ENCODE data around the gene LRP11. TPM values are rescaled to one million over a fixed set of nuclear protein-coding genes. Genes with fewer than 3 reads are reported as not detected.

LRP11 gene
- total RNA-seq, 1 donor from 2014 or later, result 0.29 TPM

GRCh38 chr6:149891259-149891658, 27.1 kb upstream of the LRP11 start:
- no peaks in the 10 kb centered on the region for H3K9me3 Mint-ChIP-seq

GRCh38 chr6:149890629-149891045, 26.5 kb upstream of the LRP11 start:
- H3K4me1 Mint-ChIP-seq, result no peaks in the 10 kb centered on the region
- H3K27ac Mint-ChIP-seq, result no peak overlapping the region
- no peak for TF ChIP-seq CTCF (IDR thresholded peaks at IDR 0.05)
- no peak overlapping the region for H3K4me3 Mint-ChIP-seq
- no peak for DNase-seq
- H3K9me3 Mint-ChIP-seq, result no peaks in the 10 kb centered on the region
- CTCF ChIA-PET, result no interaction called here
- ATAC-seq (ENCODE audit: low read depth), result no peak
- no peaks in the 10 kb centered on the region for H3K36me3 Mint-ChIP-seq (ENCODE audit: low read depth)
- intact Hi-C loops (cut with micrococcal nuclease), result no loop called here
- peaks cover 19% of the 10 kb centered on the region for H3K27me3 Mint-ChIP-seq
- POLR2A ChIA-PET, result no interaction called here

More at GRCh38 chr6:149891259-149891658, 27.1 kb upstream of the LRP11 start:
- Mint-ChIP-seq H3K27me3 (peaks cover 18% of the 10 kb centered on the region), H3K4me1 (no peaks in the 10 kb centered on the region), H3K27ac (no peak overlapping the region), H3K36me3 (ENCODE audit: low read depth) (no peaks in the 10 kb centered on the region), H3K4me3 (no peak overlapping the region)
- ChIA-PET CTCF (no interaction called here), POLR2A (no interaction called here)
- ATAC-seq (ENCODE audit: low read depth) (no peak), DNase-seq (no peak)
- TF ChIP-seq CTCF (IDR thresholded peaks at IDR 0.05), result no peak
- intact Hi-C loops (cut with micrococcal nuclease), result no loop called here

- no peaks in the 10 kb centered on the region for H3K9me3 Mint-ChIP-seq
- peaks cover 11% of the 10 kb centered on the region for H3K27me3 Mint-ChIP-seq
- H3K27ac Mint-ChIP-seq, result no peak overlapping the region
- no peak overlapping the region for H3K4me3 Mint-ChIP-seq
- ATAC-seq (ENCODE audit: low read depth) (no peak), DNase-seq (no peak)
- no peaks in the 10 kb centered on the region for H3K4me1 Mint-ChIP-seq
- no peak for TF ChIP-seq CTCF (IDR thresholded peaks at IDR 0.05)
- no peaks in the 10 kb centered on the region for H3K36me3 Mint-ChIP-seq (ENCODE audit: low read depth)
- ChIA-PET POLR2A (no interaction called here), CTCF (no interaction called here)
- intact Hi-C loops (cut with micrococcal nuclease), result no loop called here
Observed at GRCh38 chr6:149889326-149889725, 25.2 kb upstream of the LRP11 start.

GRCh38 chr6:149888659-149889058, 24.5 kb upstream of the LRP11 start:
- Mint-ChIP-seq H3K4me1 (no peaks in the 10 kb centered on the region), H3K27me3 (peaks cover 11% of the 10 kb centered on the region), H3K4me3 (no peak overlapping the region), H3K27ac (no peak overlapping the region), H3K9me3 (no peaks in the 10 kb centered on the region), H3K36me3 (ENCODE audit: low read depth) (no peaks in the 10 kb centered on the region)
- intact Hi-C loops (cut with micrococcal nuclease), result no loop called here
- CTCF ChIA-PET, result no interaction called here
- POLR2A ChIA-PET, result no interaction called here
- ATAC-seq (ENCODE audit: low read depth) (no peak), DNase-seq (no peak)
- no peak for TF ChIP-seq CTCF (IDR thresholded peaks at IDR 0.05)

GRCh38 chr6:149888093-149888492, 23.9 kb upstream of the LRP11 start:
- no peaks in the 10 kb centered on the region for H3K9me3 Mint-ChIP-seq
- intact Hi-C loops (cut with micrococcal nuclease), result no loop called here
- POLR2A ChIA-PET, result no interaction called here
- H3K27me3 Mint-ChIP-seq, result peaks cover 11% of the 10 kb centered on the region
- no peak for TF ChIP-seq CTCF (IDR thresholded peaks at IDR 0.05)
- DNase-seq (no peak), ATAC-seq (ENCODE audit: low read depth) (no peak)
- H3K4me1 Mint-ChIP-seq, result no peaks in the 10 kb centered on the region
- H3K27ac Mint-ChIP-seq, result no peak overlapping the region
- H3K4me3 Mint-ChIP-seq, result no peak overlapping the region
- CTCF ChIA-PET, result no interaction called here
- no peaks in the 10 kb centered on the region for H3K36me3 Mint-ChIP-seq (ENCODE audit: low read depth)
